ENCODE data around the gene SDC4. TPM values are rescaled to one million over a fixed set of nuclear protein-coding genes. Genes with fewer than 3 reads are reported as not detected.

The SDC4 gene
- total and polyA plus RNA-seq, 4 donors, result 54.4 to 147 (median 83.6) TPM

GRCh38 chr20:45305262-45305661 lies 43.0 kb downstream of the SDC4 start:
- Histone ChIP-seq H3K27me3 (ENCODE audit: control insufficient read depth in 4 of 4, insufficient read depth in 4 of 4, low read length in 3 of 4) (peaks cover 0 to 5% (median 3%) of the 10 kb centered on the region in 4 donors), H3K4me3 (ENCODE audit: low read depth in 1 of 3, low read length in 3 of 3) (no peak overlapping the region), H3K36me3 (ENCODE audit: control insufficient read depth in 4 of 4, insufficient read depth in 3 of 4, low read depth in 1 of 4, low read length in 3 of 4) (no peaks in the 10 kb centered on the region), H3K9ac (ENCODE audit: low read depth in 1 of 2, low read length in 2 of 2) (no peak overlapping the region), H3K4me1 (ENCODE audit: control insufficient read depth in 4 of 4, insufficient read depth in 4 of 4, low read length in 3 of 4) (peaks cover 0 to 4% (median 0%) of the 10 kb centered on the region in 4 donors), H3K9me3 (ENCODE audit: control insufficient read depth in 4 of 4, low read length in 3 of 4) (no peaks in the 10 kb centered on the region), H3K27ac (ENCODE audit: low read depth in 1 of 2, low read length in 2 of 2) (no peak overlapping the region)
- WGBS, result 72% methylated on average over 4 of the region's 4 CpGs
- TF ChIP-seq YY1 (IDR thresholded peaks at IDR 0.05) (no peak), NR2F2 (IDR thresholded peaks at IDR 0.05) (no peak), CTCF (IDR thresholded peaks at IDR 0.05; ENCODE audit: low read depth, low read length, missing input control) (no peak), TAF1 (conservative IDR thresholded peaks at IDR 0.05) (no peak), HNF4G (IDR thresholded peaks at IDR 0.05) (no peak), FOXA2 (IDR thresholded peaks at IDR 0.05) (no peak), RAD21 (IDR thresholded peaks at IDR 0.05) (no peak)
- TF ChIP-seq, protein P1, sequence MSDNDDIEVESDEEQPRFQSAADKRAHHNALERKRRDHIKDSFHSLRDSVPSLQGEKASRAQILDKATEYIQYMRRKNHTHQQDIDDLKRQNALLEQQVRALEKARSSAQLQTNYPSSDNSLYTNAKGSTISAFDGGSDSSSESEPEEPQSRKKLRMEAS (IDR thresholded peaks at IDR 0.05), result no peak
- TF ChIP-seq, protein P2, sequence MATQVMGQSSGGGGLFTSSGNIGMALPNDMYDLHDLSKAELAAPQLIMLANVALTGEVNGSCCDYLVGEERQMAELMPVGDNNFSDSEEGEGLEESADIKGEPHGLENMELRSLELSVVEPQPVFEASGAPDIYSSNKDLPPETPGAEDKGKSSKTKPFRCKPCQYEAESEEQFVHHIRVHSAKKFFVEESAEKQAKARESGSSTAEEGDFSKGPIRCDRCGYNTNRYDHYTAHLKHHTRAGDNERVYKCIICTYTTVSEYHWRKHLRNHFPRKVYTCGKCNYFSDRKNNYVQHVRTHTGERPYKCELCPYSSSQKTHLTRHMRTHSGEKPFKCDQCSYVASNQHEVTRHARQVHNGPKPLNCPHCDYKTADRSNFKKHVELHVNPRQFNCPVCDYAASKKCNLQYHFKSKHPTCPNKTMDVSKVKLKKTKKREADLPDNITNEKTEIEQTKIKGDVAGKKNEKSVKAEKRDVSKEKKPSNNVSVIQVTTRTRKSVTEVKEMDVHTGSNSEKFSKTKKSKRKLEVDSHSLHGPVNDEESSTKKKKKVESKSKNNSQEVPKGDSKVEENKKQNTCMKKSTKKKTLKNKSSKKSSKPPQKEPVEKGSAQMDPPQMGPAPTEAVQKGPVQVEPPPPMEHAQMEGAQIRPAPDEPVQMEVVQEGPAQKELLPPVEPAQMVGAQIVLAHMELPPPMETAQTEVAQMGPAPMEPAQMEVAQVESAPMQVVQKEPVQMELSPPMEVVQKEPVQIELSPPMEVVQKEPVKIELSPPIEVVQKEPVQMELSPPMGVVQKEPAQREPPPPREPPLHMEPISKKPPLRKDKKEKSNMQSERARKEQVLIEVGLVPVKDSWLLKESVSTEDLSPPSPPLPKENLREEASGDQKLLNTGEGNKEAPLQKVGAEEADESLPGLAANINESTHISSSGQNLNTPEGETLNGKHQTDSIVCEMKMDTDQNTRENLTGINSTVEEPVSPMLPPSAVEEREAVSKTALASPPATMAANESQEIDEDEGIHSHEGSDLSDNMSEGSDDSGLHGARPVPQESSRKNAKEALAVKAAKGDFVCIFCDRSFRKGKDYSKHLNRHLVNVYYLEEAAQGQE (IDR thresholded peaks at IDR 0.05), result no peak
- no peak for DNase-seq (ENCODE audit: low spot score)

DNA sequence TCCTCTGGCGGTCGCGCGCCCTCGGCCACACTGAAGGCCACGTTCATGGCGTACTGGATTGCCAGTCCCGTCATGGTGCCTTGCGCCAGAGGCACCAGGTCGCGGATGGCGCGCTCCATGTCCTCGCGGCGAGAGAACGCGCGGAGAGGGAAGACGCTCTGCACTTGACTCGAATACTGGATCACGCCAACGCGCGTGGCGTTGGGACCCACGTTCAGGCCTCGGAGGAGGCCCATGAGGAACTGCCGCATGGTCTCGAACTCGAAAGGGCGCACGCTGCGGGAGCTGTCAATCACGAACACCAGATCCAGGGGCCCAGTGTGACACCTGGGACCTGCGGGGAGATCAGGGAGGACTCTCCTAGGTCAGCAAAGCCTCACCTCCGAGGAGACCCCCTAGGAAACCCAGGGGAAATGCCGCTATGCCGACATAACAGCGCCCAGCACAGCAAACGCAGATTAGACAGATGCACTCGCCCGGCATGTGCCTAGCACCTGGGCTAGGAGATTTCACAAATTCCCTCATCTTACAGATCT lies 43.7 kb downstream of the SDC4 start:
- Histone ChIP-seq H3K4me1 (ENCODE audit: control insufficient read depth in 4 of 4, insufficient read depth in 4 of 4, low read length in 3 of 4) (peaks cover 0 to 4% (median 0%) of the 10 kb centered on the region in 4 donors), H3K36me3 (ENCODE audit: control insufficient read depth in 4 of 4, insufficient read depth in 3 of 4, low read depth in 1 of 4, low read length in 3 of 4) (no peaks in the 10 kb centered on the region), H3K27me3 (ENCODE audit: control insufficient read depth in 4 of 4, insufficient read depth in 4 of 4, low read length in 3 of 4) (peaks cover 0 to 5% (median 3%) of the 10 kb centered on the region in 4 donors), H3K9ac (ENCODE audit: low read depth in 1 of 2, low read length in 2 of 2) (no peak overlapping the region), H3K4me3 (ENCODE audit: low read depth in 1 of 3, low read length in 3 of 3) (no peak overlapping the region), H3K9me3 (ENCODE audit: control insufficient read depth in 4 of 4, low read length in 3 of 4) (no peaks in the 10 kb centered on the region), H3K27ac (ENCODE audit: low read depth in 1 of 2, low read length in 2 of 2) (no peak overlapping the region)
- WGBS, result 58% methylated on average over 43 of the region's 43 CpGs
- no peak for DNase-seq (ENCODE audit: low spot score)
- TF ChIP-seq EGR1 (IDR thresholded peaks at IDR 0.05; ENCODE audit: low read depth in 2 of 2), result no peak
- no peak for TF ChIP-seq GABPA (IDR thresholded peaks at IDR 0.05 in 1 of 2, conservative IDR thresholded peaks at IDR 0.05 in 1 of 2)
- no peak for TF ChIP-seq YY1 (IDR thresholded peaks at IDR 0.05)
- no peak for TF ChIP-seq NR2F2 (IDR thresholded peaks at IDR 0.05)
- TF ChIP-seq RXRA (IDR thresholded peaks at IDR 0.05), result no peak
- no peak for TF ChIP-seq FOXA1 (IDR thresholded peaks at IDR 0.05)
- no peak for TF ChIP-seq CTCF (IDR thresholded peaks at IDR 0.05; ENCODE audit: low read depth, low read length, missing input control)
- TF ChIP-seq HNF4G (IDR thresholded peaks at IDR 0.05), result no peak
- TF ChIP-seq SP1 (IDR thresholded peaks at IDR 0.05), result no peak
- TF ChIP-seq TAF1 (conservative IDR thresholded peaks at IDR 0.05), result no peak
- no peak for TF ChIP-seq ZBTB33 (IDR thresholded peaks at IDR 0.05)
- TF ChIP-seq FOXA2 (IDR thresholded peaks at IDR 0.05), result no peak
- TF ChIP-seq HNF4A (conservative IDR thresholded peaks at IDR 0.05), result no peak
- TF ChIP-seq, protein P2 (IDR thresholded peaks at IDR 0.05), result no peak
- no peak for TF ChIP-seq JUND (IDR thresholded peaks at IDR 0.05)
- TF ChIP-seq, protein P3, sequence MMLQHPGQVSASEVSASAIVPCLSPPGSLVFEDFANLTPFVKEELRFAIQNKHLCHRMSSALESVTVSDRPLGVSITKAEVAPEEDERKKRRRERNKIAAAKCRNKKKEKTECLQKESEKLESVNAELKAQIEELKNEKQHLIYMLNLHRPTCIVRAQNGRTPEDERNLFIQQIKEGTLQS (IDR thresholded peaks at IDR 0.05), result no peak
- no peak for TF ChIP-seq RAD21 (IDR thresholded peaks at IDR 0.05)
